MM.1S (cell line): ENCODE measurements around the gene PRKCA.

Experiments
- DNase-seq: peaks from one replicate; pipeline ENCODE4 v3.0.0-alpha.2; 2015
- H2AFZ ChIP-seq: fragments of 300-600 bp; sonication (generic); 2 replicates; pipeline ENCODE4 v1.6.0; 2016; ENCODE audit warnings: antibody characterized with exemption, low read length
- H3F3A ChIP-seq: fragments of 300-600 bp; sonication (generic); 2 replicates; pipeline ENCODE4 v1.6.1; 2016; ENCODE audit warnings: mild to moderate bottlenecking, antibody characterized with exemption, low read length, moderate library complexity, mixed read lengths; ENCODE audit not compliant: insufficient read depth
- H3K27ac ChIP-seq: fragments of 300-600 bp; sonication (generic); 2 replicates; pipeline ENCODE4 v1.5.1; 2016; ENCODE audit warnings: mild to moderate bottlenecking, low read length
- H3K27me3 ChIP-seq: fragments of 300-600 bp; sonication (generic); replicated peaks from 2 replicates; pipeline ENCODE4 v1.6.0; 2016; ENCODE audit warnings: low read length; ENCODE audit not compliant: insufficient read depth
- H3K36me3 ChIP-seq: fragments of 300-600 bp; sonication (generic); replicated peaks from 2 replicates; pipeline ENCODE4 v1.6.1; 2016; ENCODE audit warnings: mild to moderate bottlenecking, low read length, mixed read lengths; ENCODE audit not compliant: insufficient read depth
- H3K4me1 ChIP-seq: fragments of 300-600 bp; sonication (generic); 2 replicates; pipeline ENCODE4 v1.6.1; 2016; ENCODE audit warnings: low read length, mixed read lengths
- H3K4me2 ChIP-seq: fragments of 300-600 bp; sonication (generic); 2 replicates; pipeline ENCODE4 v1.6.0; 2016; ENCODE audit warnings: low read depth, low read length
- H3K4me3 ChIP-seq: fragments of 300-600 bp; sonication (generic); 2 replicates; pipeline ENCODE4 v1.5.1; 2016; ENCODE audit warnings: low read length, mixed read lengths
- H3K79me2 ChIP-seq: fragments of 300-600 bp; sonication (generic); 2 replicates; pipeline ENCODE4 v1.6.1; 2016; ENCODE audit warnings: mixed run types, low read length, mixed read lengths
- H3K9ac ChIP-seq: fragments of 300-600 bp; sonication (generic); 2 replicates; pipeline ENCODE4 v1.6.1; 2016; ENCODE audit warnings: low read length, mixed read lengths
- H3K9me2 ChIP-seq: fragments of 300-600 bp; sonication (generic); replicated peaks from 2 replicates; pipeline ENCODE4 v1.6.1; 2016; ENCODE audit warnings: mild to moderate bottlenecking, low read length, mixed read lengths; ENCODE audit not compliant: insufficient read depth
- H3K9me3 ChIP-seq: fragments of 300-600 bp; sonication (generic); replicated peaks from 2 replicates; pipeline ENCODE4 v1.6.1; 2016; ENCODE audit warnings: mild to moderate bottlenecking, low read length, mixed read lengths; ENCODE audit not compliant: insufficient read depth
- H4K20me1 ChIP-seq: fragments of 300-600 bp; sonication (generic); 2 replicates; pipeline ENCODE4 v1.6.1; 2016; ENCODE audit warnings: mild to moderate bottlenecking, low read length, moderate library complexity, mixed read lengths; ENCODE audit not compliant: insufficient read depth
- EZH2 ChIP-seq: fragments of 300-600 bp; sonication (generic); optimal IDR thresholded peaks from 2 replicates; pipeline ENCODE3; 2017; ENCODE audit warnings: low read depth, mild to moderate bottlenecking, antibody characterized with exemption, low read length, mixed read lengths
- EZH2phosphoT487 ChIP-seq: fragments of 300-600 bp; sonication (generic); IDR thresholded peaks from 2 replicates; pipeline ENCODE4 v1.6.1; 2018; ENCODE audit warnings: antibody characterized with exemption, low read length
- TF ChIP-seq, protein P1 (sequence below): fragments of 300-600 bp; sonication (generic); IDR thresholded peaks from 2 replicates; pipeline ENCODE4 v1.5.1; 2016; ENCODE audit warnings: antibody characterized with exemption, low read length, mixed read lengths

The PRKCA gene

DNA sequence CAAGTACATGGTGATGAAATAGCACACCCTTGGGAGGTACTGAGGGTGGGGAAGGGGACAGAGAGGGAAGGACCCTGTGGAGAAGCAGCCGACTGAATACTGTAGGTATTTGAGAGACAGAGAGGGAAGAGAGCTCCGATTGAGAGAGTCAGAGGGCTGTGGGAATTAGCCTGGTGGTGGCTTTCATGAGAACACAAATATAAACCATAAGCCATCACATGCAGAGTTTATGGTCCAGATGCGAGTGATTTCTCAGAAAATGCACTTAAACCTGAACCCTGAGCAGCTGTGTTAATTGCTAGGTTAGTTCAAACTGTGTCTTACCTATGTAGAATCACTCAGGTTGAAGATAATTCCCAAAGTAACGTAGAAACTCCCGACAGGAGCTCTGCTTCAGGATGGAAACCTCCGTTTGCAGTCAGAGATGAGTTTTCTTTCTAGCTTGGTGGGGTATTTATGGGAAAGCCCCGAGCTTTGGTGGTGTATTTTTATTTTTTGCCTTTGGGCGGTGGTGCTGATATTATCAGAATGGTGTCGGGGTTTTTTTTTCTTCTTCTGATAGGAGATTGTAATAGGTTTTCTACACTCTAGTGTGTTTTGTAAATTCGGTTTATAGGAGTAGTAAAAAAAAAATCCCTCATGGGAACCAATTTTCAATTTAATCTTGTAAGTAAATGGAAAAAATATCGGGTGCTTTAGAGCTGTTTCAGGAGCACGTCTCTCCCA, 347.6 kb downstream of the PRKCA start:
- H3K9me3 ChIP-seq, result no peaks in the 10 kb centered on the region
- H3K9me2 ChIP-seq, result no peaks in the 10 kb centered on the region
- no peaks in the 10 kb centered on the region for H3K79me2 ChIP-seq
- H3F3A ChIP-seq, result no peaks in the 10 kb centered on the region
- TF ChIP-seq EZH2 (no peak), EZH2phosphoT487 (no peak)
- TF ChIP-seq, protein P1, sequence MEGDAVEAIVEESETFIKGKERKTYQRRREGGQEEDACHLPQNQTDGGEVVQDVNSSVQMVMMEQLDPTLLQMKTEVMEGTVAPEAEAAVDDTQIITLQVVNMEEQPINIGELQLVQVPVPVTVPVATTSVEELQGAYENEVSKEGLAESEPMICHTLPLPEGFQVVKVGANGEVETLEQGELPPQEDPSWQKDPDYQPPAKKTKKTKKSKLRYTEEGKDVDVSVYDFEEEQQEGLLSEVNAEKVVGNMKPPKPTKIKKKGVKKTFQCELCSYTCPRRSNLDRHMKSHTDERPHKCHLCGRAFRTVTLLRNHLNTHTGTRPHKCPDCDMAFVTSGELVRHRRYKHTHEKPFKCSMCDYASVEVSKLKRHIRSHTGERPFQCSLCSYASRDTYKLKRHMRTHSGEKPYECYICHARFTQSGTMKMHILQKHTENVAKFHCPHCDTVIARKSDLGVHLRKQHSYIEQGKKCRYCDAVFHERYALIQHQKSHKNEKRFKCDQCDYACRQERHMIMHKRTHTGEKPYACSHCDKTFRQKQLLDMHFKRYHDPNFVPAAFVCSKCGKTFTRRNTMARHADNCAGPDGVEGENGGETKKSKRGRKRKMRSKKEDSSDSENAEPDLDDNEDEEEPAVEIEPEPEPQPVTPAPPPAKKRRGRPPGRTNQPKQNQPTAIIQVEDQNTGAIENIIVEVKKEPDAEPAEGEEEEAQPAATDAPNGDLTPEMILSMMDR, result no peak
- H2AFZ ChIP-seq, result no peak overlapping the region
- no peaks in the 10 kb centered on the region for H3K4me1 ChIP-seq
- H3K36me3 ChIP-seq, result no peaks in the 10 kb centered on the region
- H3K4me3 ChIP-seq, result no peak overlapping the region
- no peak overlapping the region for H3K9ac ChIP-seq
- H3K27me3 ChIP-seq, result no peaks in the 10 kb centered on the region
- no peak overlapping the region for H3K27ac ChIP-seq
- no peaks in the 10 kb centered on the region for H4K20me1 ChIP-seq
- no peak overlapping the region for H3K4me2 ChIP-seq
- DNase-seq, result no peak

DNA sequence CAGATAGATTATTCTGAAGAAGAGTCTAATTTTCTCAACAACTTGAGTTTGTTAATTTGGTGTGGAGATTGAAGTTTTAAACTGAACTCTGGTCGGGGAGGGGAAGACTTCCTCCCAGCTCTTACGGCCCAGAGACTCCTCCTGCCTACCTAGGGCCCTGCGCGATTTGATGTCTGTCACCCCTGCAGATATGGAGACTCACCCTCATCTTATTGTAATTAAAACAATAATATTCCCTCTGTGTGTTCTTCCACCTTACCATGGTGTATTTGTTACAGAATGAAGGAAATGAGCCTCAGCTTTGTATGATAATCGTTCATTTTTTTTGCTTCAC, 348.1 kb downstream of the PRKCA start:
- H4K20me1 ChIP-seq, result no peaks in the 10 kb centered on the region
- no peaks in the 10 kb centered on the region for H3K4me1 ChIP-seq

DNA sequence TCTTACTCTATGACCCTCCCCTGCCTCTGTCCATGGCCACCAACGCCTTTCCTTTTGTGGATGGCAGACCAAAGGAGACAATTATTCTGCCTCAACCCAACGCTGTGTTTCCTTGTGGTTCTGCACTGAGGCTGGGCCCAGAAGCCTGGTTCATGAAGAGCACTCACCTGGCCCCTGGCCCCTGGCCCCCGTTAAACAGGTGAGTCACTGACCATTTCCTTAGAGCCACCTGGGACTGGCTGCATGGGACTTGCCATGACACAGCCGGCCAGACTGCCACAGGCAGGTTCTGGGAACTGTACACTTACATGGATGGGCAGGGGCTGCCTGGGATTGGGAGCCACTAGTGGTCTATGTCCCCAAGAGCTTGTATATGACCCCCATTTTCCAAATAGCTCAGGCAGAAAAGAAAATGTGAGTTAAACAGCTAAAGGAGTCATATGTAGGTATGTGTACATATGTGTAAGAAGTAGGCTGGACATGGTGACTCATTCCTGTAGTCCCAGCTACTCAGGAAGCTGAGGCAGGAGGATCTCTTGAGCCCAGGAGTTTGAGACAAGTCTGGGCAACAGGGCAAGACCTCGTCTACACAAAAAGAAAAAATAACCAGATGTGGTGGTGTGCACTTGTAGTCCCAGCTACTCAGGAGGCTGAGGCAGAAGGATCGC, 350.6 kb downstream of the PRKCA start:
- Histone ChIP-seq H3F3A (no peaks in the 10 kb centered on the region), H3K79me2 (no peaks in the 10 kb centered on the region), H3K9ac (no peak overlapping the region), H3K4me2 (no peak overlapping the region), H3K36me3 (no peaks in the 10 kb centered on the region), H3K27ac (no peak overlapping the region), H3K4me1 (no peaks in the 10 kb centered on the region), H3K9me2 (no peaks in the 10 kb centered on the region), H3K27me3 (no peaks in the 10 kb centered on the region), H3K4me3 (no peak overlapping the region), H2AFZ (no peak overlapping the region), H3K9me3 (no peaks in the 10 kb centered on the region), H4K20me1 (no peaks in the 10 kb centered on the region)
- no peak for DNase-seq
- TF ChIP-seq EZH2, result no peak
- TF ChIP-seq, protein P1, result no peak
- no peak for TF ChIP-seq EZH2phosphoT487

More for the DNA sequence above, 348.1 kb downstream of the PRKCA start:
- Histone ChIP-seq H3K9me3 (no peaks in the 10 kb centered on the region), H3K4me2 (no peak overlapping the region), H3F3A (no peaks in the 10 kb centered on the region), H3K4me3 (no peak overlapping the region), H3K9ac (no peak overlapping the region), H3K9me2 (no peaks in the 10 kb centered on the region), H3K36me3 (no peaks in the 10 kb centered on the region), H3K27ac (no peak overlapping the region), H3K79me2 (no peaks in the 10 kb centered on the region), H3K27me3 (no peaks in the 10 kb centered on the region), H2AFZ (no peak overlapping the region)
- TF ChIP-seq EZH2 (no peak), EZH2phosphoT487 (no peak)
- TF ChIP-seq, protein P1, result no peak
- no peak for DNase-seq
